GM10266 (cell line): Measurements from ENCODE around the gene PDCL3.

ENCODE experiments used
- DNase-seq: peaks from one replicate; pipeline ENCODE4 v3.0.0; 2012; ENCODE audit errors: extremely low spot score
- CTCF ChIP-seq: IDR thresholded peaks from 2 replicates; pipeline ENCODE4 v1.5.1; 2012; ENCODE audit warnings: mild to moderate bottlenecking, low read depth; ENCODE audit not compliant: control insufficient read depth, insufficient read depth; ENCODE audit errors: missing control alignments

Gene PDCL3

GRCh38 chr2:100610381-100610831, 47.6 kb downstream of the PDCL3 start:
- peak; percentile 64 for TF ChIP-seq CTCF
- peak; percentile 49 for DNase-seq

GRCh38 chr2:100611079-100612029, 48.6 kb downstream of the PDCL3 start:
- no peak for DNase-seq
- no peak for TF ChIP-seq CTCF

GRCh38 chr2:100612388-100613000, 49.7 kb downstream of the PDCL3 start:
- TF ChIP-seq CTCF = no peak

GRCh38 chr2:100613719-100614118, 50.9 kb downstream of the PDCL3 start:
- DNase-seq = no peak
- TF ChIP-seq CTCF = no peak

More at GRCh38 chr2:100612388-100613000, 49.7 kb downstream of the PDCL3 start:
- DNase-seq = no peak

- DNase-seq = no peak
- no peak for TF ChIP-seq CTCF
Observed at GRCh38 chr2:100614455-100615000, 51.7 kb downstream of the PDCL3 start.

GRCh38 chr2:100615471-100615870, 52.7 kb downstream of the PDCL3 start:
- no peak for TF ChIP-seq CTCF
- DNase-seq = no peak
